Uterus (tissue), 2 donors: ENCODE measurements around the gene RNPEP.

Experiments
- CTCF ChIP-seq, 4 experiments: fragments of 200-600 bp in 2 of 4; fragments of 450-650 bp in 2 of 4; sonication (generic) in 2 of 4; IDR thresholded peaks; one replicate each; pipeline ENCODE4 v1.5.1; 2016 to 2019; ENCODE audit warnings: antibody characterized with exemption in 4 of 4, mild to moderate bottlenecking in 2 of 4, moderate library complexity in 1 of 4
- POLR2A ChIP-seq, 2 donors: fragments of 450-650 bp; IDR thresholded peaks; one replicate each; pipeline ENCODE4 v1.6.1; 2016; ENCODE audit warnings: antibody characterized with exemption in 2 of 2, mild to moderate bottlenecking in 1 of 2, moderate library complexity in 1 of 2

GRCh38 chr1:202046227-202046626 is 63.8 kb downstream of the RNPEP start:
- TF ChIP-seq POLR2A (IDR thresholded peaks at IDR 0.05) = no peak
- no peak for TF ChIP-seq CTCF (IDR thresholded peaks at IDR 0.05)
